Muscle of arm (tissue), 12 donors: ENCODE results near the gene ROPN1. TPM values are rescaled to one million over a fixed set of nuclear protein-coding genes. Genes with fewer than 3 reads are reported as not detected.
"Not testable (repeated sequence)": the region's sequence is repeated elsewhere in the genome, so short reads cannot be mapped to it uniquely, and the experiment has no call there.

Source experiments
- DNase-seq: peaks from one replicate; pipeline ENCODE4 v3.0.0-alpha.2; 2013
- polyA plus RNA-seq, 12 donors: library from polyadenylated mRNA; unstranded; fragments of 120-200 nt; gene quantifications; one replicate each; pipeline ENCODE4 v1.2.1, GENCODE V29; 2013; ENCODE audit not compliant: insufficient read length in 12 of 12

Gene ROPN1
- polyA plus RNA-seq, 12 donors: 0.11 to 0.21 (median 0.13) TPM; not detected in 8

DNA sequence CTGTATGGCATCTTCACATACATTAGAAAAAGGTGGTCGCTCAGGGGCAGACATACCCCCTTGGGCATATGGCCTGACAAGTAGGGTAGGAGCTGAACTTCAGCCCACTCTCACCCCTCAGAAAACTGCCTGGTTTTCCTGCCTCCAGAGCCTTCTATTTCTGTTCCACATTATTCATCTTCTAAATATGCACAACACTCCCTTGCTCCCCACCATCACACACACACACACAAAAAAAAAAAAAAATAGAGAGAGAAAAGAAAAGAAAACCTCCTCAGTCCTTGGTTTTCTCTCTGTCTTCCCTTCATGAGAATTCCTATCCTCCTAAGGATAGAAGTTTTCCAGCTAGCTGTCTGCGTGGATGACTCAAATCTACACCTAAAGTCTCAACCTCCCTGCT lies 5.6 kb upstream of the ROPN1 start:
- no peak for DNase-seq

DNA sequence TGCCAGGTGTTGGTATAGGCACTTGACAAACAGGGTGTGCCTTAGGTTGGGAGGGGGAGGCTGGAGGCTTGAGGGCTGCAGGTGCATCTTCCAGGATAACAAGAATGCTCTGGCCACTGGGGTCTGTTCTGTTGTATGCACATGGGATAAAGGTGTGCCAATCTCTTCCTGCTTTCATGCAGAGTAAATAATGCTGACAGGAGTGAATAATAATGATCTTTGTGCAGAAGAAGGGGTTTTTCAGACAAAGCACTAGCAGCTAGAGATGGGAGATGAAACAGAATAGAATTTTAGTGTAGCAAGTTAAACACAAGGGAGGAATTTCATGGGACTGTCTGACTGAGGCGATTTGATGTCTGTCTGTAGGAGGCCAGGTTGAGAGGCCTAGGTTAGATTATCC lies 1.9 kb upstream of the ROPN1 start:
- no peak for DNase-seq

DNA sequence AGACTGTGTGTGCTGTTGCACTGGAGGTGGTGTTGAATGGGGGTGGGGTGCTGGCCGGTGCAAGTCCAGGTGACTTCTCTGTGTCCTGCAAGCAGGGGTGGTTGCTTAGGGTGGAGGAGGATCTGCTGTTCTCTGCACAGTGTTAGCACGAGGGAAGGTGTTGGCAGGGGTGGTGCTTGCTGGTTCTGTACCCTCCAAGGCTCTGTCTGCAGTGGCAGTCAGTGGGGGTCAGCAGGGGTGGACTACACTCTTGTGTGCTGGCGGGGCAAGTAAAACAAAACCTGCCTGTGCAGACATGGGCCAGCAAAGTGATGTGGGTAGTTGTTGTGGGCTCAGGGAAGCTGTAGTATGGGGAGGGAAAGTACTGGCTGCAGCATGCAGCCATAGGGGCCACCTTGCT lies 5.5 kb downstream of the ROPN1 start:
- DNase-seq: no peak

DNA sequence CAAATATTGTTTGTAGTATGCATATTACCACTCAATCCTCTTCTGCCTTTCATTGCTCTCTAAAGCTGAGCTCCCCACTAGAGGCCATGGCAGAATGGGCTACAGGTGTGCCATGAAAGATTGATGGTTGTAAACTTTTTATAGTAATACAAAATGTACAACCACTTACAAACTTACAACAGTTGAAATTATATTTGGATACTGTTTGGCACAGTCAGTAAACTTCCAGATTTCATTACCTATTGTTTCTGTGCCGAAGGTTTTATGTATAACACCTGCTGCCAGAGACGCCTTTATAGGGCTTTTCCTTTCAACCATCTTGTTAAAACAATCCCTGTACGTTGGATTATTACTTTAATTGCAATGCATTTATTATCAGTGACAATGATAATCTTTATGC lies 7.0 kb downstream of the ROPN1 start:
- DNase-seq: no peak

DNA sequence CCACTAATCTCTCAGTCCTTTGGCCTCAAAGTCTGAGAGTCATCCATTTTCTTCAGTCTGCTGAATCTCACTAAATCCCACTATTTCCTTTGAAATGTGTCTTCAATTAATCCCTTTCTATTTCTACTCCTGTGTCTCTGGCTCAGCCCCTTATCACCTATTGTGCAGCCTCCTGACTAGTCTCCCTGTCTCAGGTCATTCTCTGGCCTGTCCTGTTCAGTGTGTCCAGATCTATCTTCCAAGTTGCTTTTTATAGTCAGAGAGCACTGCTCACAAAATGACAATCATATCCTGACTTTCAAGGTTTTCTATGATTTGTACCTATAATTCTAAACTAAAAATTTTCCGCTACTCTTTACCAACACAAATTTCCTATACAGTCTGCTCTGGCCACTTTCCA lies 7.6 kb downstream of the ROPN1 start:
- no peak for DNase-seq

DNA sequence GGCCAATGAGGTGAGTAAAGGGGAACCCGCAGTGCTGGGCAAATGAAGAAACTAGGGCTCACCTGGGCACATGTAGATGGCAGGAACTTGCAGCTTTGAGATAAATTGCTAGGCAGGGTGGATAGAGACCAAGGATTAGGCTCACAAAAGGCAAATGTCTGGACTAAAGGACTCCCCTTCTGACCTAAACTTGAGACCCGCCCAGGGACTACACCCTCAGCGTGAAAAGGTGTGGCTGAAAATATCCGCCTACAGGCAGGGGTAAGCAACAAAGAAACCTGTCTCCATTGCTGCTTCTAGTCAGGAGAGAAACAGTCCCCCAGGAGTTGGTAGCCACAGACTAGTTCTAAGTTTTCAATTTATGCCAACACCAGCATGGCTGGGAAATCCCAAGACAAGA lies 10.6 kb downstream of the ROPN1 start:
- not testable (repeated sequence) for DNase-seq

DNA sequence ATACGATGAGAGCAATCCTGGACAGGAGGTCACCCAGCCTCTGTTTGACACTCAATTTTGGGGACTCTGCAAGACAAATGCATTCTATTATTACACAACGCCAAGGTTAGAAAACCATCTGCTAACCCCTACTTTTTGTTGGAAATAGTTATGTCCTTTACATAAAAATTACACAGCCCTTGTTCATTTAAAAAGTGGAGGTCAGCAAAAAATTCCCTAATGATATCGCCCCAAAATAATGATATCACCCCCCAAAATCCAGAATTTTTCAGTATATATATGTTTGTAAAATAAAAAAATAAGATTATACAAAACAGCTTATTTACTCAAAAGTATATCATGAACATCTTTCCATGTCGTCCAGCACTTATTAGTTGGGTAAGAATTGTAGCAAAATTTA lies 11.4 kb downstream of the ROPN1 start:
- DNase-seq: no peak

DNA sequence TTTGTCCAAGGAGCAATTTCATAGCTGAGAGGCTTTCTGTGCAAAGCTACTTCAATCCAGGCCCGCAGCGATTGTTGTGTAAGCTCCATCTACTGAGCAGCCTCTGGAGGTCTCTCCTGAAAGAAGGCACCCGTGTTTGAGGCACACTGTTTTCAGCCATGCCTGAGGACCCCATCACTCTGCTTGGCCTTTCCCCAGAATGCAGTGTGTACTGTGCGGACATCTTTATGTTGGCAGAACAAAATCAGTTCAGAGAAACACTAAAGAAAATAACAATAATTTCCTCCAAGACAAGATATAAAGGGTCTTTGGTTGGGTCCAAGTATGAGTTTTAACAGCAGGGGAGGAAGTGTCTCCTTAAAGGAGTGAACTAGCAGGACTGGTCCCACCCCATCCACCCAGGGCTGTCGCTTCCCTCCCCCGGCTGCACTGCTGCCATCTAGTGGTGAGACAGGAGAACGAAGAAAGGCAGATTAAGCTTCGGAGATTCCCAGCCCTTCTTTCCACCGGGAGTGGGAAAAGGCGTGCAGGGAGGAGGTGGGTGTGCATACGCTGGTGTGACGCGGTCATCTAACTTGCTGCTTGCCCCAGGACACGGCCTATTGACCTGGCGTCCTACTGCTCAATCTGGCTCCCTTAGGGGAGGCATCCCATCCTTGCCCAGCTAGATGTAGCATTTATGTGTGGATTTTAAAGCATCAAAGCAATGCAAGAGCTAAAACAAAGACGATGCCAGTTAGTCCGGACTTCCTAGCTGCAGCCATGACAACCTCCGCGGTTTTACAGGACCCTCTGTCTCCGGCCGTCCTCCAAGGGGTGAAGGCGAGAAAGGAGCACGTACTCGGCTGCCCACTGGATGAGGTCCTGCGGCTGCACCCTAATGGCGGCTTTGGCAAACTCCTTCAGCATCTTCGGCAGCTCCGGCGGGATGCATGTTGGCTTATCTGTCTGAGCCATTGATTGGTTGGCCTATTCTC lies 12.1 kb downstream of the ROPN1 start:
- peak; percentile 24 for DNase-seq

DNA sequence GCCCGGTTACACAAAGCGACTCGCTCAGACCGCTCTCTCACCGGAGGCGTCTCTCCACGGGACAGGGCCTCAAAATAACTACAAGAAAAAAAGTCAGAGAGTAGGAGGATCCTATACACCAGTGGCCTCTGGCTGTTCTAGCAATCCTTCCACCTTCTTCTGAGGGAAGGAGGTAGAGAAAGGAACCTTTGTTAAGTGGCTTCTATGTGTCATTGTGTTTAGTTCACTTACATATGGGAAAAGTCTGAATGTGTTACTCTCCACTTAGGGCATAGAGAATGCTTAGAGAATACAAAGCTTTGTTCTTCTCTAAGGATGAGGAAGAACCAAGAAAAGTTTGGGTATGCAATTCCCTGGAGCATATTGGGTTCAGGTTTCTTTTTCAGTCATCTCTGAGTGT lies 15.0 kb downstream of the ROPN1 start:
- DNase-seq: not testable (repeated sequence)

DNA sequence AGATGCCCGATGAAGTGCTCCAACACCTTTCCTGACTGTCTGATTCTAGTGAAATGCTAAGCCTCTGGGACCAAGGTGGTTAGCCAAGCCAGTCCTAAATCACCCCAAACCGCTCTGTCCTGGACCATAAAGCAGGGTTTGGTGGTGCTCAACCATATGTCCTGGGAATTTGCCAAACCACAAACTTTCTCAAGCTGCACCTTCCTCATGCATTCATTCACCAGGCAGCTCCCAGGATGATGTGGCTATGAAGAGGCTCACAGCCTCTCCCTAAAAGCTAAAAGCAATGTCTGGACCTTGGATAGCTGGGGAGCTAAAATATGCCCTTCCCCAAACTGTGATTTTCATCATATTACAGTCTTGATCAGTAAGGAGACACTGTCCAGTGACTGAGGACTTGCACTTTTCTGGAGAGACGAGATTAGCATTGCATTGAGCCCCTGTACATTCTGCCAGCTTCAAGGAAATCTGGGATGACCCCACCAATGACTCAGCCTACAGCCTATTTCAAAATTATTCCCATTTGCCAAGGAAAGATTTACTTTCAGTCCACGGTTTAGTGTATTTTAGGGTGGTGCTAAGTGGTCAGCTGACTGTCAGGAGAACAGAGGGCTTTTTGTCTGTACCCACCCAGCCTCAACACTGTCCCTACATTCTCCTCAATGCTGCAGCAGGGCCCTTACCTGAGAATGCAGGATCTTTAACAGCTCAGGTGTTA lies 15.6 kb downstream of the ROPN1 start:
- not testable (repeated sequence) for DNase-seq

DNA sequence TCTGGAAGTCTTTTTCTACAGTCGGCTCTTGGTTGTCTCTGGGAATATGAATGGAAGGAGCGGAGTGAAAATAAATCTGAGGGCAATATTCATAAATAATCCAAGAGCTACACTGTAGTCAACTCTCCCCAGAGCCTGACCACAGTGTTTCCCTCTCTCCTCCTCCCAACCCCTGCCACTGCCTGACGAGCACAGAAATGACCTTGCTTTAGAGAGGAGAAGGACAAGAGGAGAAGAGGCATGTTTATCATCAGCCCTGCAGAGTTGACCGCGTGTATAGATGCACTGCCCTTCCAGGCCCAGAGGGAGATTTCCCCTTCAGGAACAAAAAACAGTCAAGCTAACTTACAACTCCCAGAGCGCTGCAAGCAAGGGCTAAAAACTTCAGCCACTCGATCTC lies 16.9 kb downstream of the ROPN1 start:
- DNase-seq: not testable (repeated sequence)

DNA sequence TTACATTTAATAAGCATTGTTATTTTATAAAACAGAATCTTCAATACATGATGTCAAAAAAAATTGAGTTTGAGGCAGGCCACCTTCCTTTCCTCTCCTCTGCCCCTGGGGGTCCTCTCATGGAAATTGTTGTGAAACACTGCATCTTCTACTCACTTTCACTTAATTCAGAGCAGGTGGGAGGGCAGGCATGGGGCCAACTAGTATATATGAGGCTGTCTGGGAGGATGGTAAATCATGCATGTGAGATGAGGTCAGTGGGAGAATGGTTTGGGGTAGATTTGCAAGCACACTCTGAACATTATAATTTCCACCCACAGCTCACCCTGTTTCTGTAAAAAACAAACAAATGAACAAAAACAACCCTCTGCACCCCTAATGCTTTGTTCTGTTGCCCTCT lies 20.5 kb downstream of the ROPN1 start:
- no peak for DNase-seq

DNA sequence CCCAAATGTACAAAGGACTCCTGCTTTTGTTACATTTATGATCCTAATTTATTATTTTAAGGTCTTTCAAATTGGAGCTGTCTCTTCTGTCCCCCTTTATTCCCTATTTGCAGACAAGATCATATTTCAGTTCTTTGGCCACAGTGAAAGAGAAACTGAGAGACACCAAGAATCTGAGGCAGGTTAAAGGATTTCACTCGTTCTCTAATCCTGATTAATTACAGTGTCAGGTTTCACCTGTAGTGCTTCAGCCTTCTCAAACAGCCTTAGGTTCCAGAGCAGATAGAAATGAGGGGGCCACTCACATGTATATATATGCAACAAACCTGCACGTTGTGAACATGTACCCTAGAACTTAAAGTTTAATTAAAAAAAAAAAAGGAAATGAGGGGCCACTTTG lies 24.7 kb downstream of the ROPN1 start:
- not testable (repeated sequence) for DNase-seq

DNA sequence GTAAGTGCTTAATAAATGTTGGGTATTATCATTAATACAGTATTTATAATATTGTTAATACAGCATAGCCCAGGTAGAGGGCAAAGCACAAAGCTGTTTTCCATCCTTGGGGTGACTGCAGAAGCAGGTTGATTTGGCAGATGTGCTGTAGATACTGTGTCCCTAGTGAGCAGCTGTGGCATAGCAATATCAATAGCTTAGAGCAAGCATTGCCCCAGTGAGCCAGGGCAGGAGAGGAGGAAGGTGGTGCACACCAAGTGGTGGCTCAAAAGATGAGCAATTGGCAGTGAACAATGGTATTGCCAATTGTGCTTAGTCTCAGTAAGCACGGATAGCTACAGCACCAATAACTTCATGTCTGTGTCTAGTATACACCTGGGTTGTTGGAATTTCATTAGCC lies 25.1 kb downstream of the ROPN1 start:
- not testable (repeated sequence) for DNase-seq

DNA sequence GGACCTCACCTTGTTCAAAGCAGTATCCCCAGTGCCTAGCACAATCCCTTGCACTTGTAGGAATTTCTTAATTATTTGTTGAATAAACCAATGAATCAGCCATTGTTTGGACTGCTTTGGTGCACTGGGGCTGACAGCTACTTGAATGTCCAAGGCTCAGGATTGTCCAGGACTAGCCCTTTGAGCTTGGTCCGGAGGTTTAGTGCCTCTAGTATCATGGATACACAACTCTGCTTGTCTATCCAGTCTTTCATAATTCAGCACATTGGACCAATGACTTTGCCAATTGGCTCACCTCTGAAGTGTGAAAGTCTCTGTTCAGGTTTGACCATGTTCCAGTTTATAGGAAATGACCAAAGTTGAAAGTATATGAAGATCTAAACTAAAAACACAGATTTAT lies 27.1 kb downstream of the ROPN1 start:
- DNase-seq: not testable (repeated sequence)

DNA sequence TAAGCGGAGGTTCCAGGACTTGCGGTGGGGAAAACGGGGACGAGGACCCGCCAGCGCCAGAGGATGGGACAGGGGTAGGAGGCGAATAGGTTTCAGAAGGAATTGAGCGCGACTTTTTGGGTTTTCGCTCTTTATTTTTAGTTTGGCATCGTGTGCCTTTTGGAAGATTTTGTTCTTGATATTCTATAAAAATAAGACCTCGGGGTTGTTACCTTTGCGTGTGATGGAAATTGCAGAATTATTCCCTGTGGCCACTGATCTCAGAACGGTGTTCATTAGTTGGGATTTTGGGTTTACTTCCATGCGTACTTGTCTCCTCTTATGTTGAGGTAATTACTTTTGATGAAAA lies 30.4 kb downstream of the ROPN1 start:
- no peak for DNase-seq

DNA sequence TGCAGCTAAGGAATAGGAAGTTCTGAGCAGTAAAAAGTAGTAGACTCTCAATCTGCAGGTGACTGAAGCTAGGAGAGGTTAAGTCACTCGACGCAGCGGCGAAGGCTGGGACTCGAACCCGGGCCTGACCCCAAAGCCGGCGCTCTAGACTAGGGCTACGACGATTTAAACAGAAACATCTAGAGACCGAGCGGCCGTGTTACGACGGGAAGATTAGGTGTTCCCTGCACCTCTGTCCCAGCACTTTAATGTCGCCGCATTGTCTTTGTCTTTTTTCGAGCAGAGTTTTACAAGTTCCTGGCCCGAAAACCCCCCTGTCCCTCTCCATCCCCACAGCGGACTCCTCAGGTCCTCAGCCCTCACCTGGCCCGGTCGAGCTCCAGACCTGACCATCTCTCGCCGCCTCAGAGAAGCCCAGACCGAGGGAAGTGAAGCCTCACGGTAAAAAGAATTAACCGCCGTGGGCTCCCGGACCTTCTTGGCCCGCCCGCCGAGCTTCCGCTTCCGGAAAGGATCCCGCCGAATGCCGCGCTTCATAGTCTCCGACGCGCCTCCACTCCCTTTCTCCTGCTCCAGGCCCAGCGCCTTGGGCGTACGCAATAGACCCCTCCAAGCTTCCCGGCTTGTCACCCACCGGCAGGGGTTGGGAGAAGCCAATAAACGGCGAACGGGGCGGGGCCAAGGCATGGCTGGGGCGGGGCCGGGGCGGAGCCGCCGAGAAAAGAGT lies 31.0 kb downstream of the ROPN1 start, which contains the start of gene CCDC14:
Gene CCDC14, minus strand, starts transcription at position 449 of the 727 bp plus-strand sequence. Its CDS starts 56 bp downstream, at position 393.
- peak; percentile 94 for DNase-seq

DNA sequence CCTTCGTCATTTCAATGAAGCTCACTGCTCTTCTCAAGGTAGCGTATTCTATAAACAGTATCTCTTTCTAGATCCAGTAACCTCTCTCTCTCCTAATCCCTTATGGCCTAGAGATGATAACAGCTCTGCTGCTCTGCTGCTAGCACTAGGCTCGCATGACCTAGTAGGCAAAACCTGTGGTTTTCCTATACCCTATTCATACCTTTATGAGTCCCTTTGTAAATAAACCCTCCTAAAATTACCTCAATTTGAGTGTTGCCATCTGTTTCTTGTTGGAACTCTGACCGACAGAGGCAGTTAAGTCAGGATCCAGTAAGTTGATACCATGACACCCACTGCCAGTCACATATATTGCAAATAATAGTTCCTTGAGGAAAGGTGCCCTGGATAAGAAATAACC lies 38.2 kb downstream of the ROPN1 start:
- DNase-seq: no peak

DNA sequence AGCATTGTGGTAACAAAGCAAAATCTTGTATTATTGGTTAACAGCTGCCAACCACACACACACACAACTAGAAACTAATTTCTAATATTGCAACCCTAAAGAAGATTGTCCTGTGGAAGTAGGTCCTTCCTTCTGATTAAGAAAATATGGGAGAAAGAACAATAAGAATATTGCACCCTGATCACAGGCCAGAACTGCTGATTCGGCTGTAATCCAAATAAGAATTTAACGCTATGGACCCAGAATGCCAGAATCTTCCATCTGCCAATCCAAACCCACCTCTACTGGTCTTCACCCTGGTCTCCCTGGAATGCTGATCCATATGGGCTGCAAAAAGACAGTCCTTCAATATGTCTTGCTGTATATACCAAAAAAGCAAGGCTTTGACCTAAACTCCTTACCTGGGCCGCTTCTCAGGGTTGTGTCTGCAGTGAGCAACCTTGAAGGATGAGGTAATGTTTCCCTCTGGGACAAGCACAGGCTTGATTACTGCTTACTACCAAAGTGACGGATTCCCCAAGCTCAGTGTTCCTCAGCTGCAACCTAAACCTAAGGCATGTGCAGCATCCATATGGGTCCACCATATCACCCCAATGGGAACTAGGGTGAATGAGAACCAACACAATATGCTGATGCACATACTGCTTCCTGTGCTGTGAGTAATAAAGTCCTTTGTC lies 38.9 kb downstream of the ROPN1 start:
- no peak for DNase-seq

DNA sequence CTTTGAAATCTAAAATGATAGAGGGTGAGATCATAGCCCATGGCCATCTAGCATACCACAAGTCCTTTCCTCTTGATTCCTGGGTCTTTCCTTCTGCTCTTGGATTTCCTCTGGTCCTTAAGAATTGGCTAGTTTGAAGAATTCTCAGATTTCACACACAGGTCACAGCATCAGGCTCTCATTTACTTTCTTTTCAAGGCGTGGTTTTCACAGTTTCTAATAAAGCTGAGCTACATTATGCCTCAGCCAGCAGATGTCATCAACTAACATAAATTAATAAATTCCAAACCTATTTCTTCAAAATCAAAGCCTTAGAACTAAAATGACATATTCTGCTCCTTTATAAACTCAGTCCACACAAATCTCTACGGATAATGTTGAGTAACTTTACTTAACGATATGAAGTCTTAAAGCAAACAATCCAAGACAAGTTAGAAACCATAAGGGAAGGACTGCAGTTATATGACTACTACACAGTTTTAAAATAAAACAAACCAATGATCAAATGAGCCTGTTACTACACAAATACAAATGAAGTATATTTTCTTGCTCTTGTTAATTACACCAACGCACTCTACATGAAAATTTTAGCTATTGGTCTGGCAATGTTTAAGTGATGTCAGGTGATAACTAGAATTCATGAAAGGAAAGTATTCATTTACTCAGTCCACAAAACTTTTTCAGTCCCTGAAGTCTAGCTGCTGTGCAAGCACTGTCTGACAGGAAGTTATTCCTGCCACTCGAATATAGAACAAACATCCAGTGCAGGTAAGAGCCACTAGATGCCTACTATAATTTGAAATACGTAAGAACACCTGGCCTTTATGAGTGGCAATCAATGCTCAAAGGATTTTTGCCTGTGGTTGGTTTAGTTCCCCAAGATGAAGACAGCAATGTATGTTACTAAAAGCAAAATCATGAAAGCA lies 40.1 kb downstream of the ROPN1 start:
- no peak for DNase-seq

DNA sequence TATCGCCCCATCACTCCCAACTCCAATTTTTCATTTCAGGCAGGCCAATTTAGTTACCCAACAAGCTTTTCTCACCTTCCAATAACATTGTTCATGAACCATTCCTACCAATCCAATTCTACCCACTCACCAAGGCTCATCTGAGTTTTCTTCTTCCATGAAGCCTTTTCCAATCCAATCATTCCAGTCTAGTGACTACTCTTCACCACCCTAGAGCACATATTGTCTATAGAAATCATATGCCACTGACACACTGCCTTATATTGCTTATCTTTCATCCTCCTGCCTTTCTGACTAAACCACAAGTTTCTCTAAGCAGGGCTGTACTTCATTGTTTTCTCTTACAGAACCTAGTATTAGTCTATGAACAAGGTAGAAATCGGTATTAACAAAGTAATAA lies 42.3 kb downstream of the ROPN1 start:
- DNase-seq: no peak
